GM18499 (cell line): ENCODE results near the gene ZCWPW1.
A peak's percentile ranks its signal among the peaks of the same experiment; 100 is the strongest.

Experiments used
- ATAC-seq: cut with Tn5 transposase; IDR thresholded peaks from one replicate; pipeline ENCODE4 v1.9.1; 2021; ENCODE audit warnings: moderate number of reproducible peaks; ENCODE audit not compliant: insufficient read depth, unreplicated experiment

The ZCWPW1 gene

GRCh38 chr7:100433592-100434296 lies 5.2 kb upstream of the ZCWPW1 start:
- ATAC-seq: no peak

GRCh38 chr7:100433276-100433591 lies 4.7 kb upstream of the ZCWPW1 start:
- ATAC-seq: no peak

GRCh38 chr7:100432621-100433275 lies 4.2 kb upstream of the ZCWPW1 start:
- no peak for ATAC-seq

DNA sequence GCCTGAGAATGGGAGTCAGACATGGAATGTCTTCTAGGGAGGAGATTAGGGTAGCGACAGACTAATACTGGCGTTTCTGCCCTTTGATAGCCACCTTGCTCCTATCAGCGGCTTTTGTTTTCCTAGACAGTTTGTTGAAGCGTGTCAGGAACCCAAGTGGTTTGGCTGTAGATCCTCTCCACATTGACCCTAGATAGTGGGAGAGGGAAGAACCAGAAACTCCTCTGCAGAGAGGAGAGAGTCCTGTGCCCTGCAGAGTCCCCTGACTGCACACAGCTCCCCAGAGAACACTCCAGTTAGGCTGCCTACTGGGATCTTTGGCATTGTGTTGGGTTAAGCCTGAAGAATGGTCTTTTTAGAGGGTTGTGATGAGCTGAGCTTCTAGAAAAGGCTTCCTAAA lies 3.5 kb upstream of the ZCWPW1 start:
- no peak for ATAC-seq

DNA sequence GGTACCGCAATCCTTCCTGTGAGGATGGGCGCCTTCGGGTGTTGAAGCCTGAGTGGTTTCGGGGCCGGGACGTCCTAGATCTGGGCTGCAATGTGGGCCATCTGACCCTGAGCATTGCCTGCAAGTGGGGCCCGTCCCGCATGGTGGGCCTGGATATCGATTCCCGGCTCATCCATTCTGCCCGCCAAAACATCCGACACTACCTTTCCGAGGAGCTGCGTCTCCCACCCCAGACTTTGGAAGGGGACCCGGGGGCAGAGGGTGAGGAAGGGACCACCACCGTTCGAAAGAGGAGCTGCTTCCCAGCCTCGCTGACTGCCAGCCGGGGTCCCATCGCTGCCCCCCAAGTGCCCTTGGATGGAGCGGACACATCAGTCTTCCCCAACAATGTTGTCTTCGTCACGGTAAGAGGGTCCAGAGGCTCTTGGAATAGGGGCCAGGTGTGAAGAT lies 2.8 kb upstream of the ZCWPW1 start:
- ATAC-seq: no peak

- ATAC-seq: no peak
These were observed 2.2 kb upstream of the ZCWPW1 start for GRCh38 chr7:100430493-100431285.

DNA sequence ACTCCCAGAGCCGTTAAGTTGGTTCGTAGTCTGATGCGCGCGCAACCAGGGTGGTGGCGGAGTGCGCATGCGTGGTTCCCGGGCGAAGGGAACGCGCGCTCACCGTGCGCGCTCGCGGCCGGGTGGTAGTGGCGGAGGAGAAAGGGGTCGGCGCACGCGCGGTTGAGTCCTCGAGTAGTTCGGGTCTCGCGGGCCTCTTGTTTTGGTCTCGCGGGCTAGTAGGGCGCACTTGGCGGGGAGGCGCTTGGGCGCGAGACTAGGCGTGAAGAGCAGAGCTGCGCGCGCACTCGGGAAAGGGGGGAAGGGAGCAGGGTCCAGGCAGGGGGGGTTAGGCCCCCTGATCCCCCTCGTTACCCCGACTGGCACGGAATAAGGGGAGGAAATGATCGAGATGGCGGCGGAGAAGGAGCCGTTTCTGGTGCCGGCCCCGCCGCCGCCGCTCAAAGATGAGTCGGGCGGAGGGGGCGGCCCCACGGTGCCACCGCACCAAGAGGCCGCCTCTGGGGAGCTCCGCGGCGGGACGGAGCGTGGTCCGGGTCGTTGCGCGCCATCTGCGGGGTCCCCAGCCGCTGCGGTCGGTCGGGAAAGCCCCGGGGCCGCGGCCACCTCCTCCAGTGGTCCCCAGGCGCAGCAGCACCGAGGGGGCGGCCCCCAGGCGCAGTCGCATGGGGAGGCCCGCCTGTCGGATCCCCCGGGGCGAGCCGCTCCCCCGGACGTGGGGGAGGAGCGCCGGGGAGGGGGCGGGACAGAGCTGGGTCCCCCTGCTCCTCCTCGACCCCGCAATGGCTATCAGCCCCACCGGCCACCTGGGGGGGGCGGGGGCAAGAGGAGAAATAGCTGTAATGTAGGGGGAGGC lies 1.4 kb upstream of the ZCWPW1 start, which contains the start of gene MEPCE:
TSS of gene MEPCE (plus strand) at position 195 of the 856 bp plus-strand sequence. CDS start at position 383, 188 bp downstream.
- peak; percentile 7 for ATAC-seq

- ATAC-seq: peak; percentile 35
These were observed 599 bp upstream of the ZCWPW1 start for GRCh38 chr7:100428967-100429636.

GRCh38 chr7:100427762-100428198 lies 723 bp downstream of the ZCWPW1 start:
- no peak for ATAC-seq

- ATAC-seq: no peak
These were observed 2.0 kb downstream of the ZCWPW1 start for GRCh38 chr7:100426516-100426915.

GRCh38 chr7:100425347-100425746 lies 3.2 kb downstream of the ZCWPW1 start:
- ATAC-seq: no peak

- ATAC-seq: no peak
These were observed 5.2 kb downstream of the ZCWPW1 start for GRCh38 chr7:100423315-100423714.

DNA sequence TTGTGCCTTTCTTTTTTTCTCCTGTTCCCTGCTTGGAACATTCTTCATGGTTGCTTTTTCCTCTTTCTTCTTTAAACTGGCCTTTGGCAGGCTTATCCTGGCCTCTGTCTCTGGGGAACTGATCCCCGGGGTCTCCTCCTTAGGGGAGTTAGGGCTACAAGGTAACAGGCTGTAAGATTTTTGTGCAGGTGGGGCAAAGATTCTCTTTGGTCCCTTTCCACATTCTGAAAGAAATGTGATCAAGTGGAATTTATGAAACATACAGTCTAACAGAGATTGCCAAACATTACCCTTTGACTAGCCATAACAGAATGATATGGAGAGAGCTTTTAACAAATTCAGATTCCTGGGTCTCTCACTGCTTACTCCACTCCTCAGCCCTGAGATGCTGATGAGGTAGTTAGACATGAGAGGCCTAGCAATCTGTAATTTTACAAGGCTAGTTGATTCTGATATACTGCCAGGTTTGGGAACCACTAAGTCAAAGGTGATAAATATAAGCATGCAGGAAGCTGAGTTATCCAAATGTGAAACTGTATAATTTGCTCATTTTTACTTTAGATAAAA lies 8.8 kb downstream of the ZCWPW1 start:
- ATAC-seq: no peak

DNA sequence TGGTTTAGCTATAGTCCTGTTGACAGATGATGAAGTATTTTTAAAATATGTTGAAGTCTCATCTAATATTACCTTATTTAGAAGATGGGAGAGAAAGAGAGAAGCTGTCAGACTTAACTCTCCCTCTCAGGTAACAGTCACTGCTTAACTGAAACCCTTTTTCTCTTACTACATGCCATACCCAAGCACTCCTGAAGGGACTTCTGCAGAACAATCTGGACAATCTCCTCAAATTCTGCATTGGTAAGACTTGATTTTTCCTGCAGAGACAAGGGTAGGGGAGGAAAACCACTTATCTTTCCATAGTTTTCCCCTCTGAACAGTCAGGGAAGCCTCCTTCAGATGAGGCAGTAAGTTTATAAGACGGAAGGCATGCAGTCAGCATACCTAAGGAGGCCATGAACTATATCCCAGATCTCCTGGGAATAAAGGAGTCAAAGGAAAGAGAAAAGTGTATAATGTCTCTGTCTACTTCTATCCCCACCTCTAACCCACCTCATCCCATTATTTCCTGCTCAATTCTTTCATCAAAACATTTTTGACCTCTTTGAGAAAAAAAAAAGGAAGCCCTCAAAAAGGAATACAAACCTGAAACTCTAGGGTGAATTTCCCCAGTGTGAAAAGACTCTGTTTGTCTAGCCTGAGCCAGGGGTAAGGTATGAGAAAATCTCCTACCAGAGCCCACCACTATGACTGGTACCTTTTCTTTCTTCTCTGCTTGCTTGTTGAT lies 9.4 kb downstream of the ZCWPW1 start:
- ATAC-seq: no peak

- no peak for ATAC-seq
These were observed 13.1 kb downstream of the ZCWPW1 start for GRCh38 chr7:100415448-100415847.

DNA sequence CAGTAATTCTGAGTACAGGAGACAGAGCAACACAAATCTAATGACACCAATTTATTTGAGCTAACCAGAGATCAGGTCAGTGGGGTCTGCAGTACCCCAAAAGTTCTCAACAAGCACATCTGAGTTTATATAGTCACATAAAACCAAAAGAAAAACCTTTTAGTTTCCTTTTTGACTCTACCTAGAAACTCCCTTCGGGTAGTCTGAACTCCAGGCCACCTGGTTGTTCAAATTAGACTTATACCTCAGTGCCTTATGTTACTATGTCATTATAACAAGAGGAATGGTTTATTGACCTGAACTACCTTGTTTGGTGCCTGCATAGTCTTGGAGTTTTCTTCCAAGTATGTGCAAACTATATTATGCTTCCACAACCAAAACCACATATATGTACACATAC lies 14.6 kb downstream of the ZCWPW1 start:
- no peak for ATAC-seq

GRCh38 chr7:100413346-100413745 lies 15.2 kb downstream of the ZCWPW1 start:
- ATAC-seq: no peak

DNA sequence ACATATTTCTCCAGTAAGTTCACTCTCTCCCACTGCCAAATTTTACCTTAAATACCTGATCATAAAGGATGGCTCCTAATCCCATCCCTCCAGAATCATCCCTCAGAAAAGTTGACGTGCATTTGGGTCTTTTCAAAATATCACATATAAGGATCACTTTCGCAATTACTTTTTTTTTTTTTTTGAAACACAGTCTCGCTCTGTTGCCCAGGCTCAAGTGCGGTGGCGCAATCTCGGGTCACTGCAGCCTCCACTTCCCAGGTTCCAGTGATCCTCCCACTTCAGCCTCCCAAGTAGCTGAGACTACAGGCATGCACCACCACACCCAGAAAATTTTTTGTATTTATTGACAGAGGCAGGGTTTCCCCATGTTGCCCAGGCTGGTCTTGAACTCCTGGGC lies 17.4 kb downstream of the ZCWPW1 start:
- ATAC-seq: no peak
